Stimulated activated memory B cell treated with anti-CD40 and anti-IgM and Interleukin-4, amounts not matched to agents 10 μg/mL and 1 μg/mL and 100 μg/mL, for 72 hours (primary cell): ENCODE results near the gene FBN1.

ENCODE experiments used
- ATAC-seq: fragments of 150-1000 bp; cut with Tn5 transposase; 2 replicates; pipeline ENCODE4 v1.10.0; 2021
- H3K27ac Mint-ChIP-seq: one replicate; pipeline ENCODE4 v1.8.0; 2022; ENCODE audit warnings: mild to moderate bottlenecking, mixed read lengths
- H3K27me3 Mint-ChIP-seq: one replicate; pipeline ENCODE4 v1.8.0; 2022; ENCODE audit warnings: mixed read lengths
- H3K36me3 Mint-ChIP-seq: one replicate; pipeline ENCODE4 v1.8.0; 2022; ENCODE audit warnings: mixed read lengths
- H3K4me1 Mint-ChIP-seq: one replicate; pipeline ENCODE4 v1.8.0; 2022; ENCODE audit warnings: mixed read lengths
- H3K4me3 Mint-ChIP-seq: one replicate; pipeline ENCODE4 v1.8.0; 2022; ENCODE audit warnings: mild to moderate bottlenecking, moderate library complexity, mixed read lengths
- H3K9me3 Mint-ChIP-seq: one replicate; pipeline ENCODE4 v1.8.0; 2022; ENCODE audit warnings: mixed read lengths

FBN1 gene

GRCh38 chr15:48407646-48408045 is 237.9 kb downstream of the FBN1 start:
- no peaks in the 10 kb centered on the region for H3K27me3 Mint-ChIP-seq
- H3K4me1 Mint-ChIP-seq: no peaks in the 10 kb centered on the region
- no peaks in the 10 kb centered on the region for H3K36me3 Mint-ChIP-seq
- no peak overlapping the region for H3K4me3 Mint-ChIP-seq
- ATAC-seq: no peak
- H3K27ac Mint-ChIP-seq: no peak overlapping the region
- no peaks in the 10 kb centered on the region for H3K9me3 Mint-ChIP-seq

DNA sequence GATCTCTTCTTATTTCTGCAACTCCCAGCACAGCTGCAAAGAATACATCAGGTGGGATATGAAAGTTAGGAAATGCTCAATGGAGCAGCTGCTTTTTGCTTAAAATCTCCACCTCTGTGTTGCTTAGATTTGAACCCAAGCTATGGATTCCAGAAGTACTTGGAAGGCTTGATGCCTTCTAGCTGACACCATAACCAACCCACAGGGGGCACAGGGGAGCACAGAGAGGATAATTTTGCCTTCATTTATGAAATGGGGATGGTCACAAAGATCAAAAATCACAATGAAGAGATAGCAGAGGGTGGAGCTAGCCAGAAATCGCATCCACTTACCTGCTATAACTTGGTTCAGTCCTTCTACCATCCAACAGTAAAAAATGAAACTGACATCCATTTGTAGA is 238.6 kb downstream of the FBN1 start:
- Mint-ChIP-seq H3K27ac (no peak overlapping the region), H3K36me3 (no peaks in the 10 kb centered on the region), H3K4me3 (no peak overlapping the region), H3K27me3 (no peaks in the 10 kb centered on the region), H3K9me3 (no peaks in the 10 kb centered on the region), H3K4me1 (no peaks in the 10 kb centered on the region)
- ATAC-seq: no peak

- ATAC-seq: no peak
- no peak overlapping the region for H3K27ac Mint-ChIP-seq
- H3K27me3 Mint-ChIP-seq: no peaks in the 10 kb centered on the region
- H3K4me3 Mint-ChIP-seq: no peak overlapping the region
- H3K4me1 Mint-ChIP-seq: no peaks in the 10 kb centered on the region
- H3K36me3 Mint-ChIP-seq: no peaks in the 10 kb centered on the region
- no peaks in the 10 kb centered on the region for H3K9me3 Mint-ChIP-seq
Measured at GRCh38 chr15:48406266-48406891, 239.1 kb downstream of the FBN1 start.

DNA sequence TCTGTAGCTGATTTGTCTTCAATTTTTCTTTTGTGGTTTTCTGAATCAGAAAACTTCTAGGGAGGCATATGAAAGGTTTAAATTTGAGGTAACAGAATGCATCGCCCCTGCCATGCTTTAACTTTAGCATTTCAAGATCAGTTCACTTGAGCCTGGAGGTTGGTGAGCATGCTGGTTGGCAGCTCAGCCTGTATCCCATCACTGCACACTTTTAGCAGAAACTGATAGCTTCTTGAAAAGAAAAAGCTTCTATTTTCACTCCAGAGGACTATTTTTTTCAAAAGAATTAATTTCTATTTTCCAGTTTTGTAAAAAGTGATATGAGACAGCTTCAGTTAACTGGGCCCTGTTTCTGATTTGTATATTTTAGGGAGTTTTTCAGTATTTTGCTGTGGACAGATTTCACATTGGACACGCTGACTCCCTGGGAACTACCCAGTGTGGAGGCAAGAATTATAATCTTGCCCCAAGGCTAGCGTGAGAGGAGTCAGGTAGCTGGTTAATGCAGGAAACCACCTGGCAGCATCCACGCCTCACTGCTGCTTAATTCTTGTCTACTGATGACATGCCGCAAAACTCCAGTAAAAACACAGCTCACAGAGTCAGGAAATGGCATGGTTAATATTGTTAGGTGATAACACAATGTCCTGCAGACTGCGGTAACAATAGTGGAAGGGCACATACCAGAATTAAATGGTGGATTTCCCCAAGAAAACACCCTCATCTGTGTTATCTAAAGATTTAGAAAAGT is 242.9 kb downstream of the FBN1 start:
- Mint-ChIP-seq H3K27me3 (peaks cover 8% of the 10 kb centered on the region), H3K4me1 (no peaks in the 10 kb centered on the region), H3K27ac (no peak overlapping the region), H3K36me3 (no peaks in the 10 kb centered on the region), H3K9me3 (no peaks in the 10 kb centered on the region), H3K4me3 (no peak overlapping the region)
- ATAC-seq: no peak

GRCh38 chr15:48400086-48400485 is 245.4 kb downstream of the FBN1 start:
- Mint-ChIP-seq H3K4me3 (no peak overlapping the region), H3K36me3 (no peaks in the 10 kb centered on the region)
- no peak for ATAC-seq

GRCh38 chr15:48397841-48398240 is 247.7 kb downstream of the FBN1 start:
- Mint-ChIP-seq H3K4me1 (no peaks in the 10 kb centered on the region), H3K9me3 (no peaks in the 10 kb centered on the region), H3K4me3 (no peak overlapping the region), H3K27ac (no peak overlapping the region), H3K27me3 (peaks cover 13% of the 10 kb centered on the region), H3K36me3 (no peaks in the 10 kb centered on the region)
- ATAC-seq: no peak

More at GRCh38 chr15:48400086-48400485, 245.4 kb downstream of the FBN1 start:
- H3K4me1 Mint-ChIP-seq: no peaks in the 10 kb centered on the region
- peaks cover 9% of the 10 kb centered on the region for H3K27me3 Mint-ChIP-seq
- no peak overlapping the region for H3K27ac Mint-ChIP-seq
- H3K9me3 Mint-ChIP-seq: no peaks in the 10 kb centered on the region

DNA sequence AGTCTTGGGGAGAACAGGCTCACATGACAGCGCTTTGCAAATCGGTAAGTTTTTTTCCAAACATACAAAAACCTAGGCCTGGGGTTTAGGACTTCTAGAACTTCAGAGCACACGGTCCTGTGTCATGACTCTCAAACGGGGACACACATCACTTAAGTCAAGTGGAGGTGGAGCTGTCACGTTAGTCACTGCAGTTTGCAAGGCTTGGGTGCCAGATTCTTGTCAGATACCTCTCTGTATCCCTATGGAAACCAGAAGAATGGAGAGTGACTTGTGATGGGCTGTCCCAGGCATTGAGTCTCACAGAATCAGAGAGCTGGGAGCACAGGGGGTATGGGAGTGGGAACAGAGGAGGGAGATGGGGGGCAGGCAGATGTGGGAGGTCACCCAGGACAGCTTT is 249.5 kb downstream of the FBN1 start:
- H3K9me3 Mint-ChIP-seq: no peaks in the 10 kb centered on the region
- ATAC-seq: no peak
- H3K4me3 Mint-ChIP-seq: no peak overlapping the region
- H3K4me1 Mint-ChIP-seq: no peaks in the 10 kb centered on the region
- H3K36me3 Mint-ChIP-seq: no peaks in the 10 kb centered on the region
- H3K27ac Mint-ChIP-seq: no peak overlapping the region
- peaks cover 19% of the 10 kb centered on the region for H3K27me3 Mint-ChIP-seq

DNA sequence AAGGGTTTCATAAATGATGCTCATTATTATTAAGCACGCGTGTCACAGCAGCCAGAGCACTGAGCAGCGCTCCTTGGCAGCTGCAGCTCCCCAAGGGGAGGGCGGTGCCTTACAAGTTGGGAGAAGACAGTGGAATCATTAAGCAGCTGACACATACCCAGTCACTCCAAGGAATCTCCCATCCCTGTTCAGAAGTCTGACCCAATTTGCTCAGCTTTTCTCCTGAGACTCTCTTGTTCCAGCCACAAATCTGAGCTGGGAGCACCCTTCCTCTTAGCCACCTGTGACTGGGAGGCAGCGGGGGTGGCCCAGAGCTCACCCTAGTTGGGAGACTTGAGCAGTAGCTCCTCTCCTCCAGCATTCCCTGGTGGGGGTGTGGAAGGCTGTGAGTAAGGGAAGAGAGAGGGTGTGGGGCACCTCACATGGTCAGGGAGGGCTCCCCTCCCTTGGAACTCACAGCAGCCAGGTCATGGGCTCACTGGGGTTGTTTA is 249.9 kb downstream of the FBN1 start:
- ATAC-seq: peak; percentile 20
- no peak overlapping the region for H3K4me3 Mint-ChIP-seq
- no peaks in the 10 kb centered on the region for H3K9me3 Mint-ChIP-seq
- no peaks in the 10 kb centered on the region for H3K36me3 Mint-ChIP-seq
- H3K27me3 Mint-ChIP-seq: peaks cover 19% of the 10 kb centered on the region
- no peaks in the 10 kb centered on the region for H3K4me1 Mint-ChIP-seq
- no peak overlapping the region for H3K27ac Mint-ChIP-seq

- Mint-ChIP-seq H3K4me3 (no peak overlapping the region), H3K27ac (no peak overlapping the region), H3K36me3 (no peaks in the 10 kb centered on the region), H3K4me1 (no peaks in the 10 kb centered on the region), H3K27me3 (peaks cover 19% of the 10 kb centered on the region), H3K9me3 (no peaks in the 10 kb centered on the region)
- ATAC-seq: no peak
Measured at GRCh38 chr15:48394970-48395369, 250.5 kb downstream of the FBN1 start.

DNA sequence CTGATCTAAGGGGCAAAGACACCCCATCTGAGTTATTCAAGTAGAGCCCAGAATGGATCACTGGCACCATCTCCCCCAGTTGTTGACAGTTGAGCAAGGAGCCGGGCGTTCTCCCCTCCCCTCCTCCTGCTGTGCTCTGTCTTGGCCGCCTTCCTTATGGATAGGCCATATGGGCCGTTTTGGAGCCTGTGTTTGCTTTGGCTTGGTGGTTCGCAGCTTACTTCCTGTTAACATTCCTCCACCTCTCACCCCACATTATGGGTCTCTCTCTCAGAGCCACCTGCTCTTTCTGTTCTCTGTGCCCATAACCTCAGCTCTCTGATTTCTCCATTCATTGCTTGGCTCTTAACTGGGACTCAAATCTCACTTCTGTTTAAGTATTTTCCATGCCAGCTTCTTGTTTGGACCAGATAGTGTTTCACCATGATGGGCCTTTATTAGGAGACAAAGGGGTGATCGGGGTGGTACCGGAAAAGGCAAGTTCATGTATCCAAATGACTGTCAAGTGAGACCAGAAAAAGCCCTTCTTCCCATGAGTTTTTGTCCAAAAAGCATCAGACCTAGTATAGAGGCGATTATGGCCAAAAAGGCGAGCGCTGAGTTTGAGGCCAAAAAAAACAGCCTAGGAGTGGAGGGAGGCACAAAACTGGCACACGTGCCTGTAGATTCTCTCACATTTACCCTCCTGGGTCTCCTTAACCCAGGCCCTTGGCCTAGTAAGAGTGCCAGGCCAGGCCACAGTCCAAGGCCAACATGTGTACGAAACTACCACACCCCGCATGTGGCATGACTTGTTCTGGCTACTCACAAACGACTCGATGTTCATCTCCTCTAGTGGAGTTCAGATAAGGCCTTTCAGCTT is 251.6 kb downstream of the FBN1 start:
- Mint-ChIP-seq H3K4me1 (no peaks in the 10 kb centered on the region), H3K4me3 (no peak overlapping the region), H3K36me3 (no peaks in the 10 kb centered on the region), H3K9me3 (no peaks in the 10 kb centered on the region), H3K27ac (no peak overlapping the region), H3K27me3 (peaks cover 19% of the 10 kb centered on the region)
- ATAC-seq: no peak

DNA sequence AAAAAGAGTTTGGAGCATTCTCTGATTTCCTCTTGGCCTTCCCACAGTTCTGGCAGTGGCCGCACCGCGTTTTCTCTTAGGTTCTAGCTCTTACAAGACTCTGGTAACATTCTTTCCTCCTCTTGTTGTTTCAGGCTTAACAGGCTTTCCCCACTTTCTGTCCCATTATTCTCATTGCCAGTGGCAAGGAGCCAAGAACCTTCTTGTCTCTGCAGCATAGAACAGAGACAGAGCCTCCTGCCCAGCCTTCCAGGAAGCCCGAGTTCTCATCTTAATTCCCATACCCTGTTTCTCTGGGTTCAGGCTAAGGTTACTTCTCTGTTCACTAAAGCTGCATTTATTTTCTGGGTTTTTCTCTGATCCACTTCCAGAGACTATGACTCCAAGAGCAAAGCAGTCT is 253.2 kb downstream of the FBN1 start:
- H3K27ac Mint-ChIP-seq: no peak overlapping the region
- peaks cover 9% of the 10 kb centered on the region for H3K27me3 Mint-ChIP-seq
- ATAC-seq: no peak

DNA sequence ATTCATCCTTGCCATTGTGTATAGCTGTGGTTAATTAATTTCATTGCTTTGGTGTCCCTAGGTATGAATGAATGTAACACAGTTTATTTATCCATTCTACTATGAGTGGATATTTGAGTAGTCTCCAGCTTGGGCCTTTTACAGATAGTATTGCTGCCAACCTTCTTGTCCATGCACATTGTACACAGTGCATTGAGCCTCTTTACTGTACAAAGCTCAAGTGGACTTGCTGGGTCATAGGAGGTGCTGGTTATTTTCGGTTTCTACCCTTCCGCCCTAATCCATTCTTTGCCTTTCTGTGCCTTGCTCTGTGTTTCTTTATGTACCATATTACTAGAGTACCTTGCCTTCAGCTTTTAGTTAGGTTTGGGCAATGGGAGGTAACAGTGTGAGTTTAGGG is 253.6 kb downstream of the FBN1 start:
- H3K36me3 Mint-ChIP-seq: no peaks in the 10 kb centered on the region
- no peaks in the 10 kb centered on the region for H3K4me1 Mint-ChIP-seq
- H3K27me3 Mint-ChIP-seq: peaks cover 9% of the 10 kb centered on the region

More for the DNA sequence above, 253.2 kb downstream of the FBN1 start:
- no peak overlapping the region for H3K4me3 Mint-ChIP-seq
- H3K9me3 Mint-ChIP-seq: no peaks in the 10 kb centered on the region
- no peaks in the 10 kb centered on the region for H3K4me1 Mint-ChIP-seq
- H3K36me3 Mint-ChIP-seq: no peaks in the 10 kb centered on the region

GRCh38 chr15:48389691-48390143 is 255.8 kb downstream of the FBN1 start:
- Mint-ChIP-seq H3K4me1 (no peaks in the 10 kb centered on the region), H3K36me3 (no peaks in the 10 kb centered on the region), H3K4me3 (no peak overlapping the region), H3K27ac (no peak overlapping the region), H3K9me3 (no peaks in the 10 kb centered on the region), H3K27me3 (peaks cover 28% of the 10 kb centered on the region)
- ATAC-seq: no peak

More for the DNA sequence above, 253.6 kb downstream of the FBN1 start:
- no peak for ATAC-seq
- H3K9me3 Mint-ChIP-seq: no peaks in the 10 kb centered on the region
- no peak overlapping the region for H3K4me3 Mint-ChIP-seq
- H3K27ac Mint-ChIP-seq: no peak overlapping the region

DNA sequence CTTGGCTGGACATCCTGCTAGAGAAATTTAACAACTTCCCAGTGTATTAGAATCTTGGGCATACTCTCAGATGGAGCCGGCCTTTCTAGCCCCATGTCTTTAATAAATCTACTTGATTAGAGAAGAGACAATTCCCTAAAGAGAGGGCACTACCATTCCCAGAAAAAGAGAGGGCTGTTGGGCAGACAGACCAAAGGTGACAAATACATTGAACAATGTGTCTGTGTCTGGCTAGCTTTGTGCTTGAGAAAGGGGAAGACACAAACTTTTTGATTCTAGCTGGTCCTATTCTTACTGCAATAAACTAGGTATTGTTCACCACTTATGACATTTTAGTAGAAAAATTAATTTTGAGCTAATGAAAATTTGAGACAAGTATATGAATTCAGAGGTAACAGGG is 256.6 kb downstream of the FBN1 start:
- H3K36me3 Mint-ChIP-seq: no peaks in the 10 kb centered on the region
- no peak for ATAC-seq

More for the DNA sequence above, 256.6 kb downstream of the FBN1 start:
- no peak overlapping the region for H3K4me3 Mint-ChIP-seq
- H3K9me3 Mint-ChIP-seq: no peaks in the 10 kb centered on the region
- H3K27ac Mint-ChIP-seq: no peak overlapping the region
- peaks cover 28% of the 10 kb centered on the region for H3K27me3 Mint-ChIP-seq
- H3K4me1 Mint-ChIP-seq: no peaks in the 10 kb centered on the region
